Suppressor macrophage treated with lipopolysaccharide for 1 hour (primary cell): Measurements from ENCODE around the gene ZSWIM6.

ENCODE experiments used
- DNase-seq, 3 donors: peaks; one replicate each; pipeline ENCODE4 v3.0.0-alpha.2; 2020 to 2022

The ZSWIM6 gene

DNA sequence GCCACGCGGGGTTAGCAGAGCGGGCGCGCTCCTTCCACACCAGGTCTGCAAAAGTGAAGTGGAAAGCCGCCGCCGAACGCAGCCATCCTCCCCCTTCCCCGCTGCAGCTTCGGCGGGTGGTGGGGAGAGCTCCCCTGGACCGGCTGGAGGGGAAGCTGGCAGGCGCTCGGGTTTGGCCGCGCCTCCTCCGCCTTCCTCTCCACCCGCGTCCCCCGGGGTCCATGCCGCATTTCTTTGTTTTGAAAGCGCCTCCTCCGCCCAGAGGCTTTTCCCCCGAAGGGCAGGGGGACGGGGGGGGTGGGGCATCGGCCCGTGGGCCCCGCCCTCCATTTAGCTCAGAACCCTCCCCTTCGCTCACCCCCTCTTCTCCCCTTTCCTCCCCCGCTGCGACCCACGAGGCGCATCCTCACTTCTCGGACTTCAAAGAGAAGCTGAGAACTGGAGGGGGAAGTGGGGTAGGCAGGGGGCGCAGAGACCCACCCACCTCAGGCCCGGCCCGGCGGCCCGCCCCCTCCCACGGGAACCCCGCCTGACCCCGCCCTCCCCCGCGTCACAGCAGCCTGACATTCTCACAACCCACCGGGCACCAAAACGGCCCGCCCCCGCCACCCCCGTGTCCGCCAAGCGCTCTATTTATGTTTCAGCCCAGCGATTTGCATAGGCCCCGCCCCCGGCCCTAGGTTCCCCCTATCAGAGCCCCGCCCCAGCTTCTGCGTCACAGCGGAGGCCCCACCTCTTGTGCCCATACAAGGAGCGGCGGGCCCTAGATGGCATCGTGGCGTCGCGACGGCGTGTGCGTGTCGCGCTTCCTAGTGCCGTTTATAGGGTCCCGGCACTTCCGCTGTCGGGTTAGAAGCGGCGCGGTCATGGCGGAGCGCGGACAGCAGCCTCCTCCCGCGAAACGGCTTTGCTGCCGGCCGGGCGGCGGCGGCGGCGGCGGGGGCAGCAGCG lies at the start of gene ZSWIM6:
ZSWIM6 (plus strand) TSS at position 852 of the 951 bp plus-strand sequence; CDS start at position 867, 15 bp downstream.
- DNase-seq, result peak; percentile 99 to 100 (median 100)

DNA sequence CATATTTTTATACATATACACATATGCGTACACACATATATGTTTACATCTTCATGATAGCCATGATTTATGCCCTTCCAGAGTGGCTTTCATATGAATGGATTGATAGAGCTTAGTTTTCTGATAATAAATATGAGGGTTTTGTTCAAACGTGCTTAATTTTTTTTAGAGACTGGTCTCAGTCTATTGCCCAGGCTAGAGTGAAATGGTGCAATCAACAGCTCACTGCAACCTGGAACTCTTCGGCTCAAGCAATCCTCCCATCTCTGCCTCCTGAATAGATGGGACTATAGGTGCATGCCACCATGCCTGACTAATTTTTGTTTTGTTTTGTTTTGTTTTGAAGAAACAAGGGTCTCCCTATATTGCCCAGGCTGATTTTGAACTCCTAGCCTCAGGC lies 48.6 kb upstream of the ZSWIM6 start:
- no peak for DNase-seq

DNA sequence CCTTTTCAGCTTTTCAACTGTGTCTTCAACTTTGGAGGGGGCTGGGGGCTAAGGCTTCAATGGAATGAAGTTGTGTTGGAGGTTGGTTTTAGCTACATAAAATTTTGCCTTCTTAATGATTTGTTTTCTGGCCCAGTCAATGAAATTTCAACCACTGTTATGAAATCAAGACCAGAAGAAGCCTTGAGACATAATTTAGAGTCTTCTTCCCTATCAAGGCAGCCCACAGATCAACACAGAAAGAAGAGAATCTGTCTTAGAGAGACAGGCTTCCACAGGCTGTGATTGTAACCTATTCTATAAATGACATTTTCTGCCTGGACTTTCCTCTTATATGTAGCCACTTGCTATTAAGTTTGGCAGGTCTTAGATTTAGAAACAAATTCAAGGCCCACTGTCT lies 46.5 kb upstream of the ZSWIM6 start:
- no peak for DNase-seq

DNA sequence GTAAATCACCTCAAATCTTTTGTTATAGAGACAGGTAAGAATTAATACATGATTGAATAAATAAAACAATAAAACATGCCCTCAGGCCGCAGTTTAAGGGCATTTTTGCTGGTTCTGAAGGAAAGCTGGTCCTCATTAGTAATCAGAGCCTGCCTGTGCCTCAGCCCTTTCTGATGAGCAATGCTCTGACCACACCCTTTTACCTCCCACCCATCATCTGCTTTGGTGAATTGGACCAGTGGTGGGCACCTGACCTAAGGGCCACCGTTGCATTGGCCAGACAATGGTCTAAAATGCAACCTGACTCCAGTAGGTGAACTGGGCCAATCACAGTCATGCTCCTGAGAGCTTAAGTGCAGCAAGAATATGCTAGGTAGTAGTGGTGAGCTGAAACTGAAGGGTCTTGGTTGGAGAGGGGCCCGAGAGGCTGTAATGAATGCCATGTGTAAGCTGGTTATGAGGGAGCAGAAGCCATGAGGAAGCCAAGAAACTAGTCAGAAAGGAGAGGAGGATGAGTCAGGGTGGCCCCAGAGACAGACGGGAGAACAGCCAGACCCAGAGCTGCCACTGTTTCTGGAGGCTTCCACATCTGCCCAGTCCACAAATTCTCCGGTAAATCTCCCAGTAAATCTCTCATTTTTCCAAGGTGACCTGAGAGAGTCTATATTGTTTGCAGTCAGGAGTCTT lies 45.5 kb upstream of the ZSWIM6 start:
- peak; percentile 52 to 60 (median 56) for DNase-seq

DNA sequence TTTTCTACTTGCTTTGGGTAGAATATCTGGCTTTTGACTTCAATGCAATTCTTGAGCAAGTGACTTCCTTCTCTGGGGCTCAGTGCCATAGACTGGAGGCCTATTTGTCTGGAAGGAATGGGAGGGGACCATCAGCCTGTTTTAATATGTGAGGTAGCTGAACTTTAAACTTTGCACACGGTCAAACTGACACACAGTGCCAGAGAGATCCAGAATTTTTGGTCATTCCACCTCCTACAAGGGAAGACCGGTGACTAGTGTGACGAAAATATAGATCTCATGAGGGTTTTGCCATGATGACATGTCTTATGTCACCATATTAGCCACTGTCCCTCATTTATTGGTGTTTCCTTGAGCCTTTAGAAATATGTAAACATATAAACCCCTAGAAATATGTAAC lies 44.6 kb upstream of the ZSWIM6 start:
- DNase-seq, result peak in 1 of 3 donors; percentile 58

DNA sequence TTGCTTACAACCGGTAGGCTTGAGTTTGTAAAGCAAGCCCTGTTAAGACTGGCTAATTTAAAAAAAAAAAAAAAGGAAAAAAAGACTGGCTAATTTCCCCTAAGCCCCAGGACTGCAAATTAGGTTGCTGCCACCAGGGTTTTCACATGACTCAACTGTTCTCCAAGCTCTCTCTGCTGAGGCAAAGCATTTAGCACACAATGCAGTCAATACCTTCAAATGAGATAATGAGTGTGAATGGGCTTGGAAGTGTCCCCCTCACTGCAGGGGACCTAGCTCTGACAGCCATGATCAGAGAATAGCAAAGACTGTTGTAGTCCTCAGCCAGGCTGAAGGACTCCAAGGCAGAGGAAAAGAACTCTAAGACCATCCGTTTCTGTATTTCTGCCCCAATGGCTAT lies 42.8 kb upstream of the ZSWIM6 start:
- peak; percentile 53 to 68 (median 64) for DNase-seq

DNA sequence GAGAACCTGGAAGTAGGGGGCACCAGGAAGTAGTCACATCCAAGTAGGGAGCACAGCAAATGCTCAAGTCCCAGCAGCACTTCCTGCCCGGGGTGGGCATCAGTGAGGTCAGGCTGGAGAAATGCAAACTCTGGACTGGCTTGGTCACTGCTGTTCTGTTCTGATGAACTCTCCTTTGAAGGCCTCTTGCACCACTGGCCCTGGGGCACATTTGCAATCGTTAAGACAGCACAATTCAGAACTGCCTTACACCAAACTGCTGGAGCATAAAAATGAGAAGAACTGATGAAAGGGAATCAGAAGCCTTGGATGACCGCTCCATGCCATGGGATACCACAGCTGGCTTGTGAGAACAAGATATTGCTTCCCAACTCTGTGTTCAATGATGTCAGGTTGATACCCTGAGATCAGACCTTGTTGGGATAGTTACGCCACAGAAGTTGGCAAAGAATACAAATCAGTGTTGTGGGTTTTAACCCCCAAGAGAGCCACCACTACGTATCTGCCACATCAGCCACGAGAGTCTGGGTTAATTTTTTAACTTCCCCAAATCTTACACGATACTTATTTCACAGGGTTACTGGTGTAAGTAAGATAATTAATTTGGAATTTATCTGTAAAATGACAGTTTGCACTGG lies 42.3 kb upstream of the ZSWIM6 start:
- peak in 1 of 3 donors; percentile 44 for DNase-seq

DNA sequence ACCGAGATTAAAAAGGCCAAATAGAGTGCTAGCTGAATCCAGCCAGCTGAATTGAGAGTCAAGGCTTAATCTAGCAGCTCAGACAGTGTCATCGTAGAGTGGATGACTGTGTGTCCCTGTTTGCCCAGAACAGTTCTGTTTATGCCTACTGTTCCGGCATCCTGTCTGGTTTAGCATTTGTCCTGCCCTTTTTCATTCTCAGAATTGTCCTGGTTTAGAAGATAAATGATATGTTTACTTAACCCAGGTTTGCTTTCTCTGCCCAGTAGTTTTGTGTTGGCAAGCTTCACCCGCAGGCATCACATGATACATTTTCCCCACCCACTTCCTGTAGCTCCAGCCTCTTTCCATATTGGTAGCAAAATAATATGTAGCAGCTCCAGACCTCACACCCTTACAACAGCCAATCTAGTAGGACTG lies 41.3 kb upstream of the ZSWIM6 start:
- no peak for DNase-seq

DNA sequence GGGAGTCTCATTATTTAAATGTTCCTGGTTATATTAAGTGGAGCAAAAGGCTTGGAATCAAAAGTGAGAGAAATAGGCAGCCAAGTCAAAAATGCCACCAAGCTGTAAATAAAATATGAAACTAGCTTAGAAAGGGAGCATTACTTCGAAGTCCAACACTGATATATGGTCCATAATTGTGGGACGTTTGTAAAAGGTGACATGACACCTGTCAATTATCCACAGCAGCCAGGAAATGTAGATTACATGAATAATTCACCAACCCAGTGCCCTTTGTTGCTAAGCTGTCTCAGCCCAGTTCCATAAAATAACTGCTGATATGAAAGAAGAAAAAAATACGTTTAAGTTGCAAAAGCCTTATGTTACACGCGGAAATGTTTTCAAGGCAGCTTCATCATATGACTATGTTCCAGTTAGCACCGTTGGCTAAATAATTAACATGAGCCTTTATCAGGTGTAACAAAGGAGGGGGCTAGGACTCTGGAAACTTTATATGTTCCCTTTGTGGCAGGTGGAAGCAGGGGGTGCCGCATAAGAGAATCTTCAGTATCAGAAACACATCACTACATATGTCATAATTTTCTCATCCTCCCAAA lies 39.9 kb upstream of the ZSWIM6 start:
- no peak for DNase-seq

DNA sequence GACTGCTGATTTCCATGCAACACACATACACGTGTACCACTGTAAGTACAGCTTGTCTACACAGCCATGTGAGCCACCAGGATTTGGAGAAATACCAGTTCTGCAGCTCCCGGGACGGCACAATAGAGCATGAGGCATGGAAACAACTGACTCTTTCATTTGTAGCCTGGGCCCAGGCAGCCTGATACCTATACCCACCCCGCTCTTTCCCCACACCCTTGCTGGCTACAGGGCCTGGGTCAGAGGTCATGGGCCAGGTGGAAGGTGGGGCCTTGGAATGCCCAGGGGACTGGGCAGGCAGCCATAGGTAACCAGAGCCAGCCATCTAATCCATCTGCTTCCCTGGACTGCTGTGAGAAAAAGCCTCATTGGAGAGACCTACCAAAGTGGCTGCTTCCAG lies 39.0 kb upstream of the ZSWIM6 start:
- DNase-seq, result no peak

DNA sequence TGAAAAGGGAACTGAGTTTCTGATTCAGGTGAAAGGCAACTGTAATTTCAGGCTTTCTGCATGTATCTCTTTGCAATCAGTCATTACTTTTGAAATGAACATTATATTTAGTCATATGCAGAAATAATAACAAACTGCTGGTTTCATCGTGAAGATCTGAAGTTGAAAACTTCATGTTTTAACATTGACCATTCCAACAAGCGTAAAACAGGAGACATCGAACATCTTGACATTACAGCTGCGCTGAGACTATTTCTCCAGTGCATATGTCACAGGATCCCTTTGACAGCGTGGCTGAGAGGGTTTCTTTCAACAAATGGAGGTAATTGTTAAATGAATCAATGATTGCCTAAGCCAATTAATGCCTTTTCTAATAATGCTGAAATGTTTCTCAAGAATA lies 38.2 kb upstream of the ZSWIM6 start:
- DNase-seq, result no peak

DNA sequence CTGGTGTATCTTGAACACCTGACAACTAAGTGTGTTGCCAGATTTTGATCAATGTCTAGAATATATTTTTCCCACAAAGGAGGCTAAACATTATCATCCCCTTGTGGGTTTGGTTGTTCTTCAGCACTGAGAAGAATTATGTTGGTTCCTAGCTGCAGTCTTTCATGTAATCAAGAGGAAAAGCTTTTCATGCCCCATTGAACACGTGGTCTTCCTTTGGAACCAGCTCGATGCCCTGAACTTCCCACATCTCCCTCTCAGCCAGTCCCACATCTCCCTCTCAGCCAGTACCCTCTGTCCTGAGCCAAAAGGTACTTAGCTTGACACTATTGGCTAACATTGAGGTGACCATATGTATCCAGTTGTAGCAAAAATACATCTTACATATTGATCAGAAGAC lies 36.7 kb upstream of the ZSWIM6 start:
- DNase-seq, result no peak

DNA sequence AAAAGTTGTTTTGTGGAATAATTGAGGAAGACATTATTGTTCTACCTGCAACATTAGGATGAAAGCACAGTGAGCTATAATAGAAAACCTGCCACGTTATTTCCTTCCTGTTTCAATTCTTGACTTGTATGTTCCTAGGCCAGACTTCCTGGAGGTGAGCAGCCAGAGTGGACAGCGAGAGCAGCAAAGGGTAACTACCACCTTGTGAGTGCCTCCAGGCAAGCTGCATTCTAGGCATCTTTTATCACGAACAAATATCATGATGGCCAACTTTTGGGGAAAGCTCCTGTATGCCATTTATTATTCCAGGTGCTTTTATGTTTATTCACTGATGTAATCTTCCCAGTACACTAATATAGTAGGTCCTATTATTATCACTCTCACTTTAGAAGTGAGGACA lies 34.0 kb upstream of the ZSWIM6 start:
- DNase-seq, result no peak

DNA sequence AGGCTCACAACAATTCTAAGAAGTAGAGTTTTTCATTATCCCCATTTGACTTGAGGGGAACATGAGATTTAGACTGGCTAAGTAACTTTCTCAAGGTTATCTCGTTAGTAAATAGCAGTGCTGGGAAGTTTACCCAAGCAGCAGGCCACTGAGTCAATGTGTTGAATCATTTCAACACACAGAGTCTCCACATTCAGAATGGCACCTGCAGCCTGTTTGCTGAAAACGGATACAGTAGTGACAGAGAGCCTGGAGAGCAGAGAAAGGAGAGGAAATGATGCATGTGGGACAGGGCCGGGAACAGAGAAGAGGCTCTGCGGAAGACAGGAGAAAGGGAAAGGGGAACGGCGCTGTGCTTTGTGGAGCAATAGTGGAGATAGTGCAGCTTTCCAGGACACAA lies 33.5 kb upstream of the ZSWIM6 start:
- no peak for DNase-seq

DNA sequence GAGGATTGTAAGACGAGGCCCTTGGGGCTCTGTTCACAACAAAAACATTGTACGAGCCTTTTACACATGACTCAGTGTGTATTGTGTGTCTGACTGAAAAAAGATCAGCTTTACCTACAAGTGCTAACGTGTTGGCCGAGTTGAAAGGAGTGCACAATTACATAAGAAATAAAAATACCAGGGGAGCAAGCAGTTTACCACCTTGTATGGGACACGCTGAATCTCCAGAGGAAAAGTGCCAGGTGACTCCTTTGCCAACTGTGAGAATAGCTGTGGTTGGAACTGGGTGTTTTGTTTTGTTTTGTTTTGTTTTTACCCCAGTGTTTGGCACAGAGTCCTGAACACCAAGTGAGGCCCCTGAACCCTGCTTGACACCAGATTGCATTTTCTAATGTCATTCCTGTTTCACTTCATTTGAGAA lies 32.8 kb upstream of the ZSWIM6 start:
- DNase-seq, result no peak

DNA sequence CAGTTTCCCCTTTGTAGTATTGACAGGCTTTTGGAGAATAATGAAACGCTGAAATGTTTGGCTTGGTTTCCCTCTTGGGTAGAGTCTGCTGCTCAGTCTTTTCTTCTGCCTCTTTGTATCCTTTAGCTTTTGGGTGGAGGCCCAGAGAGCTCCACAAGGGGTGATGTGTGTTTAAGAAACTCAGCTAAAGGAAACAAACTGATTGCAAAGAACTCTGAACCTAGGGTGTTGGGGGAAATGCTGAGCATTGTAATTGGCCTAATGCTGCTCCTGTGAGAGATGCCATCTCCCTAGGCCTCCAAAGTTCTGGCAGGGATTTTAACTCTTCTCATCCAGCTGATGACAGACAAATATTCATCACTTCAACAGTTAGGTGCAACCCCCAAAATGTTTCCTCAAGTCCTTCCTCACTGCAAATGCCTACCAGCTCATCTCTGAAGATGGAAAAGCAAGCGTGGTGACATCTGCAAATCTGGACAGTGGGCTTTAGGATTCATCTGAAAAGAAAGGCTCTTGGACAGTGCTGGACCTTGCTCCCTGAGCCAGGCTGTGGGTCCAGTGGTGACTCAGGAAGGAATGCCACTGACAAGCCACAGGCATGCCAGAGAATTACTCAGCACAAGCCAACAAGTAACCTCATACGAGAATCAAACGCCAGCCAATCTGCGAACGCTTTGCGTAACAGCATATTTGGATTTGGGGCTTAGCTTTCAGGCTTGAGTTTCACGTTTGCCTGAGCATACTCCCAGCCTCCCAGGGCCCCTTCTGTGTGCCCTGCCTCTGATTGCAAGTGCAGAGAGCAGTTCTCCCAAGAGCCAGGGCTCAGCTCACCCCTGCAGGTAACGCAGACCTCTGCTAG lies 30.5 kb upstream of the ZSWIM6 start:
- peak; percentile 52 to 73 (median 58) for DNase-seq

DNA sequence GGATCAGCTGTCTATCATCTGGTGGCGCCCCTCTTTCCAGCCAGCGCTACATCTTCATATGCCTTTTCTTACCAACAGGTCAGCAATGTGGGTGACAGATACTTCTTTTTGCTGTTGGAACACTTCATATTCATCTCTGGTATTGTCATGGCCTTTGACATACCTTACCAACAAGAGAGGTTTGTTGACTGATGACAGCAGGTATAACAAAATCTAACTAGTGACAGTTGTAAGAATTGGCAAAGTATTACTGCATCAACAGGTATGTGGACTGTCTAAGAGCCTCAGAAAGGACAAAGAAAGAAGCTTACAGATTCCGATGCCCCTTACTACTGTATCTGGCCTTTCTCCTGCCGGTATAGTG lies 29.9 kb upstream of the ZSWIM6 start:
- DNase-seq, result no peak

DNA sequence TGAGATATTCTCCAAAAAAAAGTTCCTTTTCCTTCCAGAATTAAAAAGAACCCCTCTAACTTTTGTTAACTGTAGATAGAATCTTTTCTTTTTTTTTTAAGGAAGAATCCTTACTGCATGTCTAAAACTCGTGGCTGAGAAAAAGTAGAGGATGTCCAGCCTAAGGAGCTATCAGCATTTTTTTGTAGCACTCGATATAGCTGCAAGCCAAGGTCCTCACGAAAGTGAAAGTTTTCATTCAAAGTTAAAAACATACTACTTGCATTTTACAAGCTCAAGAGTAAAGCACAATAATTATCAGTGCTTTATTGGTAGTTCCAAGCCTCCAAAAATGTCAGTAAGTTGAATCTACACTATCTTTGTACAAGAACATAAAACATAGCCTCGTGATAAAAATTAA lies 28.7 kb upstream of the ZSWIM6 start:
- no peak for DNase-seq

DNA sequence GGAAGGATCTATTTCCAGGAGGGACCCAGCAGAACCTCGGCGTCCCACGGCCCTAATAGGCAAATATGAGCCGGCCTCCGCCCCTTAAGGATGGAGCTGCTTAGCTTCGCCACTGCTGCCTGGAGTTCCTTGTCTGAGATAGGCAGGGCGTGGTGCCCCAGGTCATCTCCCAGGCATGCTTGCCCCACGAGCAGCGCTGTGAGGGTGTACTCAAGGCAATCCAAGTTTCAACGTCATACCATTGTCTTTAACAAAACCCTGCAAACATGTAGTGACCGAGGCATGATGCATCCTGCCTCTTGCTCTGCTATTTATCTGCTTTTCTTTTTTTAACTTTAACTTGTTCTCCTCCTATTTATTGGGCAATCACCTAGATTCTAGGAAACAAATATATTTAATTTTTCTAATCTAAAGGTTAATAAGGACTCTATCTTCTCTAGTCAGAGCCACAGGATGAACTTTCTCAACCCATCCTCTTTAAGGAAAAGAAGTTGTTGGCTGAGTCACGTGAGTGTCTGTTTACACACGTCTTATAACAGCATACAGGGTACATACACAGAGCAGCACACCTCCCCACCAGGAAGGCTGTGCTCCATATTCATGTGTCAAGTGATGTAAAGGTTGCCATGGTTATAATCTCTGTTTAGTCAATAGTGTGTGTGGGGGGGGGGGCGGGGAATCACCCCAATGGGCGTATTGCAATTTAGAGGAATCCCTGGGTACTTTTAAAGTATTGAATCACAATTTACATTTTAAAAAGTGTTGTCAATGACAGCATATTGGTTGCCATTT lies 27.3 kb upstream of the ZSWIM6 start:
- DNase-seq, result peak; percentile 43 to 68 (median 48)

DNA sequence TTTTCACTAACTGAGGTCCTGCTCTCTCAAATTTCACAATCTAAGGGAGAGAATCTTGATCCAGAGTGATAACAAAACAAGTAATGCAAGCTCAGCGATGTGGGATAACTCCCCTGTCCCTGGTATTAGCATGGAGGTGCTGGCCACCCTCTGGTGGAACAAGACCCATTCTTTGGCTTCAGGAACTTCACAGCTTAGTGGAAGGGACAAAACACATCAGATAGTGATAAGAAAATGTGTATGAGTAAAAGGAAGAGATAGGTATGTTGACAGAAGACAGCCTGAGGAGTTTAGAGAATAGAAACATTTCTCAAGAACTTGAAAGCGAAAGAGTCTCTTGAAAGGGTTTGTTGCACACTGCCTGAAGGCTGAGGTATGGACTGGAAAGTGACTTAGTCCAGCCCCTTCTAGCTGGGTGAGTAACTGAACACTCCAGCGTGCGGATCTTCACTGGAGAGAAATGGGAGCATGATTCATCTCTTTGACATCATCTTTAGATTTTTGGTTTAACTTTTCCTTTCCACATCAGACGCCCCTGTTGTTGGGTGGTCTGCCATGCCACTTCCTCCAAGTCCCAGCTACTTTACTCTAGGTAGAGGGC lies 25.4 kb upstream of the ZSWIM6 start:
- DNase-seq, result peak; percentile 84 to 95 (median 91)

DNA sequence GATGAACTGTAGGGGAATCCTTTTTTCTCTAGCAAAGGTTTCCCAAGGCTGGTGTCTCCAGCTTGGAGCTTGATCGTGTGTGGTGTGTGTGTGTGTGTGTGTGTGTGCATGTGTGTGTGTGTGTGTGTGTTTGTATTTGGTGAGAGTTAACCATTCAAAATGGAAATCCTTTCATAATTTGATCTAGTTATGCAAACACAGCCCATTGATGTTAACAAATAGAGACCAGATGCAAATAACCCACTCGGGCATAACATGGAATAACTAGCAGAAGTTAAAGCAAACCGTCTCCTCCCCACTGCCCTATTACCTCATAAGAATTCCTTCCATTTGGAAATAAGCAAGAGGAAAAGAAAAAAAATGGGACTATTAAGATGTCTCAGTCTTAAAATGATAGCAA lies 24.9 kb upstream of the ZSWIM6 start:
- no peak for DNase-seq
